Astrocyte (in vitro differentiated cells and primary cell): Measurements from ENCODE around the gene STOML1.

Experiments used
- CTCF ChIP-seq: IDR thresholded peaks from 2 replicates; pipeline ENCODE4 v1.5.1; 2011; ENCODE audit warnings: low read depth, mild to moderate bottlenecking, inconsistent platforms, low read length, moderate library complexity; ENCODE audit not compliant: insufficient read depth
- EZH2 ChIP-seq: IDR thresholded peaks from 2 replicates; pipeline ENCODE4 v1.6.1; 2012; ENCODE audit warnings: mild to moderate bottlenecking, low read length, inconsistent platforms; ENCODE audit not compliant: insufficient read depth

- TF ChIP-seq CTCF (no peak), EZH2 (no peak)
Measured at GRCh38 chr15:73987250-73987649, 4.8 kb downstream of the STOML1 start.
